Activated gamma-delta T cell (primary cell): ENCODE results near the gene KIAA1755.
"Not testable (repeated sequence)": the region's sequence is repeated elsewhere in the genome, so short reads cannot be mapped to it uniquely, and the experiment has no call there.

Experiments used
- DNase-seq: peaks from one replicate; lab custom pipeline; 2025; lab: John Stamatoyannopoulos, UW

The KIAA1755 gene

DNA sequence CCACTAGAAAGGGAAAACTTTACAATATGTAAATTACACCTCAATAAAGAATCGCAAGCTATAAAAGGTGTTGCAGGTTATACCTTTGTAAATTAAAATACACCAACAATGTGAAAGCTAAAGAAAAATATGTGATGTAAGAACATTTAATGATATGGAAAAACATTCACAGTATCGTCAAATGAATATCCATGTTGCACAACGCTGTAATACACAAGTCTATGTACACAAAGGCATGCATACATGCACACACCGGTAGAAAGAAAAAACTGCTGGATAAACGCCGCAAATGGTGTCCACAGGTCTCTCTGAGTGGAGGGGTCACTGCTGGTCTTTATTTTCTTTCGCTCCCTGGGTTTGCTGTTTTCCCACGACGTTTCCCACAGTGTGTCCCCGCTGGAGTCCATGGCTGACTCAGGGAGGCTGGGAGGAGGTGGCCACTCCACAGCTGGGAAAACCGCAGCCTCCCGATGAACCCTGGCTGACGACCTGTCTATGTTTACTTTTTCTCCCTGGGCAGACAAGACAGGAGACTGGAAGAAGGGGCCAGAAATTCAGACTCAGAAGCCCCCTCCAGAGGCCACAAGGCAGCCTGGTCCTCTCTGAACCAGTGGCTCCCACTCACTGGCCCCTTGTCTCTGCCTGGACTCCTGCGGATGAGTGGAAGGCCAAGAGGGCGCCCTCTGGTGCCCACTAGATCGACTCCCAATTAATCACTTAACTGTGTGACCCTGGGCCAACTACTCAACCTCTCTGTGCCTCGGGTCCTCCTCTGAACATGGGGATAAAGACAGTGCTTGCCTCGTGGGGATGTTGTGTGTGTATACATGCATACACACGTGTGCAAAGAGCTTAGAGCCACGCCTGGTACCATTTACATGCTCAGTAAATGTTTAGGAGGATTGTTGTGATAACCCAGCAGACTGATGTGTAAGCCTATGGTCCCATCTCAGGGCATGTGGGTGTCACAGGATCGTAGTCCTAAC lies 30.6 kb upstream of the KIAA1755 start:
- DNase-seq: no peak

DNA sequence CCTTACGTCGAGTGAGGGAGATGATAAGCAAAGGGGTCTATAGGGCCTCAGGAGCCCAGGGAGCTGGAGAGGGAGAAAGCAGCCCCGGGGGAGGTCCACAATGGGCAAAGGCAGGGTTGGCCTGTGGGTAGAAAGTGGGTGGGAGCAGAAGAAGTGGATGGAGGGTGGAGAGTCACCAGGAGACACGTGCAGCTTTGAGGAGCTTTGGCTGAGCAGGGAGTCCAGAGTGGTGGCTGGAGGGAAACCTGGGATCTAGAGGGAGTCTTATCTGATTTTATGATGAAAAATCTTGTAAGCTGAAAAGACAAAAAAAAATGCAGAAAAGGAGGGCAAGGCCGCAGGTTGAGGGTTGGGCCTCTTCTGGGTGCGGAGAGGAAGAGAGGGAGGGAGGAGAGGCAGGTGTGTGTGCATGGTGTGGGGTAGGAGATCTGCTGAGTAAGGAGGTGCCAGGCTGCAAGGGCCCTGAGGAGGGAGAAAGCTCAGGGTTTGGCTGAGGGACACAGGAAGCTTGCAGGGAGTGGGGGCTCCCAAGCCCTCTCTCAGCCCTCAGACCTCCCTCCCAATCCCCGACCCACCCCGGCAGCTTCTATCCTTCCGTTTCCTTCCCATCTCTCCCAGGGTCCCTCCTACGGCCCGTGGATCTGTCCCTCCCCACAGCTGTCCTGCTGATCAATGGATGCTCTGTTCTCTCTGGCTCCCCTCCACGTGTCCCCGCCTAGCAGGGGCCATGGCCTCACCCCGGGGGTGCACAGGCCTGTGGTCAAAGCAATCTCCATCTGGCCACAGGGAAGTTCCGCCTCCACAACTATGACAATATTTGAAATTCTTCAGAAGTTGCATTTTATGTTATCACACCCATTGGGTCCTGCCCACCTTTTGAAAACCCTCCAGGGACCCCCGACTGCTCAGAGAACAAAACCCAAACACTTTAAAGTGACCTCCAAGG lies 26.3 kb upstream of the KIAA1755 start:
- DNase-seq: no peak

DNA sequence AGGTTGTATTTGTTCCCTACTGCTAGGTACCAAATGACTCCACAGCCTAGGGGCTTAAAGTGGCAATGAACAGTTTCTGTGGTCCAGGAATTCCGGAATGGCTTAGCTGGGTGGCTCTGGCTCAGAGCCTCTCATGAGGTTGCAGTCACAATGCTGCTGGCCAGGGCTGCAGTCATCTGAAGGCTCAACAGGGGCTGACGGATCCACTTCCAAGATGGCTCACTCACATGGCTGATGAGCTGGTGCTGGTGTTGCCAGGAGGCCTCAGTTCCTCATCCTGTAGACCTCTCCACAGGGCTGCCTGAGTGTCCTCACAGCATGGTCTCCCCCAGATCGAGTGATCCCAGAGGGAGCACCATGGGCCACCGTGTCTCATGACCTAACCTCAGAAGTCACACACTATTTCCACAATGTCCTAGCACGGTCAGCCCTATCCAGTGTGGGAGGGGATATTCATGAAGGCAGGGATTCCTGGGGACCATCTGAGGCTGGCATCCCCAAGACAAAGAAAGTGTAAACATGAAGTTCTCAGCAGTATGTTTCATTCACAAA lies 24.4 kb upstream of the KIAA1755 start:
- no peak for DNase-seq

DNA sequence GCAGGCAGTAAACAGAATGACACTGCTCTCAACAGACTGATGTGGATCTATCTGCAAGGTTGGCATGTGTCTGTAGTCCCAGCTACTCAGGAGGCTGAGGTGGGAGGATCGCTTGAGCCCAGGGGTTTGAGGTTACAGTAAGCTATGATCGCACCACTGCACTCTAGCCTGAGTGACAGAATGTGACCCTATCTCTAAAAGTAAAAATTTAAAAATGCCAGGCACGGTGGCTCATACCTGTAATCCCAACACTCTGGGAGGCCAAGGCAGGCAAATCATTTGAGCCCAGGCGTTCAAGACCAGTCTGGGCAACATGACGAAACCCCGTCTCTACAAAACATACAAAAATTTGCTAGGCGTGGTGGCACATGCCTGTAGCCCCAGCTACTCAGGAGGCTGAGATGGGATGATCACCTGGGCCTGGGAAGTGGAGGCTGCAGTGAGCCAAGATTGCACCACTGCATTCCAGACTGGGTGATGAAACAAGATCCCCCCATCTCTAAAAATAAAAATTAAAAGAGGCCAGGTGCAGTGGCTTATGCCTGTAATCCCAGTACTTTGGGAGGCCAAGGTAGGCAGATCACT lies 23.6 kb upstream of the KIAA1755 start:
- not testable (repeated sequence) for DNase-seq

DNA sequence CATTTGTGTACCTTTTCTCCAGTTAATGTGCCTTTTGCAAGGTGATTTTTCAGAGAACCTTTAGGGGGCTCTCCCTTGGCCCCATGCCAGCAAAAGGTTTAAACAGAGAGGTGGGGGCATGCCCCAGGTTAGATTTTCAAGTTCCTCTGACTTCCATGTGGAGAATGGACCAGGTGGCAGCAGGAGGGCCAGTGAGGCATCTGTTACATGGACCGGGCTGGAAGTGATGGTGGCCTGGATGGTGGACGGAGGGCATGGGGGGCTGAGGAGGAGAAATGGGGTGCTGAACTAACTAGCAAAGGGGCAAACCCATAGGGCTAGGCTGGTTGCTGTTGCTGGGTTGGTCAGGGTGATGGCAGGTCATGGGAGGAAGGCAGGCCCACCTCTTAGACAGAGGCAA lies 22.7 kb upstream of the KIAA1755 start:
- no peak for DNase-seq

DNA sequence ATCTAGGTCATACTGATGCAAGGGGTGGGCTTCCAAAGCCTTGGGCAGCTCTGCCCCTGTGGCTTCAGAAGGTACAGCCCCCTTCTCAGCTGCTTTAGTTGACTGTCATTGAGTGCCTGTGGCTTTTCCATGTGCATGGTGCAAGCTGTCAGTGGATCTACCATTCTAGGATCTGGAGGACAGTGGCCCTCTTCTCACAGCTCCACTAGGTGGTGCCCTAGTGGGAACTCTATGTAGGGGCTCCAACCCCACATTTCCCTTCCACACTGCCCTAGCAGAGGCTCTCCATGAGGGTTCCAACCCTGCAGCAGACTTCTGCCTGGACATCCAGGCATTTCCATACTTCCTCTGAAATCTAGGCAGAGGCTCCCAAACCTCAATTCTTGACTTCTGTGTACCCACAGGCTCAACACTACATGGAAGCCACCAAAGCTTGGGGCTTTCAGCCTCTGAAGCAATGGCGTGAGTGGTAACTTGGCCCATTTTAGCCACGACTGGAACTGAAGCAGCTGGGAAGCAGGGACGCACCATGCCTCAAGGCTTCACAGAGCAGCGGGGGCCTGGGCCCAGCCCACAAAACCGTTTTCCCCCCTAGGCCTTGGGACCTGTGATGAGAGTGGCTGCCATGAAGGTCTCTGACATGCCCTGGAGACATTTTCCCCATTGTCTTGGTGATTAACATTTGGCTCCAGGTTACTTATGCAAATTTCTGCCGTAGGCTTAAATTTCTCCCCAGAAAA lies 20.8 kb upstream of the KIAA1755 start:
- not testable (repeated sequence) for DNase-seq

DNA sequence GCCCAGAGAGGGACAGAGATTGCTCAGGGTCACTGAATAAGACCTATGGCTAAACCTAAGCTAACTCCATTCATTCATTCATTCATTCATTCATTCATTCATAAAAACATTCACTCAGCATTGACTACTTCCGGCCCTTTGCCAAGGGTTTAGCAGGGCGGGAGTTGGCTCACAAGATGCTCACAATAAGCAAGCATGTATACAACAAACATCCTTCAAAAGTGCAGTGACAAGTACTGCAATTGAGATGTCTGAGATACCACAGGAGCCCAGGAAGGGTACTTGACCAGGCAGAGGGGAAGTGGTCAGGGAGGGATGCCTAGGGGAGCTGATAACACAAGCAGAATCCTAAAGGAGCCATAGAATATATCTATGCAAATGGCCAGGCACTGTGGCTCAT lies 18.2 kb upstream of the KIAA1755 start:
- no peak for DNase-seq

DNA sequence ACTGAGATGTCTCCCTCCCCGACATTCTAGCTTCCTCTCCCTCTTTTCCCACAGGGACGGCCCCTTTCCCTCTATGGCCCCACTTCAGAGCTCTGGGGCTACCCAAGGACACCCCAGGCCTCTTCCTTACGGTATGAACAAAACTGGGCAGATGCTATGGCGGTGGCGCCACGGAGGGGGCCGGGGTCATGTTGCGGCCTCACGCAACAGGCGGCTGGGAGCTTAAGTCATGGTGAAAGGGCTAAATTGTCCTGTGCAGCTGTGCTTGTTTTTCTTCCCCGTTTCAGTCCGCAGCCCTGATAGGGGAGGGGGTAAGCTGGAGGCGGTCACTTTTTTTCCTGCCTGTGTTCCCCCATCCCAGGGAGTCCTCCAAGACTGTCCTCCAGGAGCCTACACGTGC lies 17.6 kb upstream of the KIAA1755 start:
- DNase-seq: no peak

DNA sequence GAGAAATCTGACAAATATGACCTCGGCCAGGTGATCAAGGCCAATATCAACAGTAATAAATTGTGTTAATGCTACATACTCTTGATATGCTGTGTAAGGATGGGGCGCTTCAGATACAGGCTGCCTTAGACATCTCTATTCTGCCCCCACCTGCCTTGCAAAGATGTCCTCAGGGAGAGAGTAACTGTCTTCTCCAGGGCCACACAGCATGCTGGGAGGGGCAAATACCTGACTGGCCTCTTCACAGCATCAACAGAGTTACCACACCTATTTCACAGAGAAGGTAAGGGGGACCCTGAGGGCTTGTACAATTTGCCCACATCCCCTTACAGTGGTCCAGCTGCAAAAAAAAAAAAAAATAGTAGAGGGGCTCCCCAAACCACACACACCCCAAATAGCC lies 17.2 kb upstream of the KIAA1755 start:
- DNase-seq: no peak

DNA sequence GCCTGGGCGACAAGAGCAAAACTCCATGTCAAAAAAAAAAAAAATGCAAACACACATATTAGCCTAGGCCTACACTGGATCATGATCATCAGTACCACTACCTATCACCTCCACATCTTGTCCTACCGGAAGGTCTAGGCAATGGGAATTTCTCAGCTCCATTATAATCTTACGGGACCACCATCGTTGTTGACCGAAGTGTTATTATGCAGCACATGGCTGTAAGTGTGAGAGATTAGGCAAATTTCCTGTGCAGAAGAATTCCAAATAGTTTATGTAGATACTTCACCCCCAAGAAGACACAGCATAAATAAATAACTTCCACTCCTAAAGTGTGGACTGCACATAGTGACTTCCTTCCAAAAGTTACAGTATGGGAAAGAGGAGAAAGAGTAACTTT lies 16.8 kb upstream of the KIAA1755 start:
- no peak for DNase-seq

DNA sequence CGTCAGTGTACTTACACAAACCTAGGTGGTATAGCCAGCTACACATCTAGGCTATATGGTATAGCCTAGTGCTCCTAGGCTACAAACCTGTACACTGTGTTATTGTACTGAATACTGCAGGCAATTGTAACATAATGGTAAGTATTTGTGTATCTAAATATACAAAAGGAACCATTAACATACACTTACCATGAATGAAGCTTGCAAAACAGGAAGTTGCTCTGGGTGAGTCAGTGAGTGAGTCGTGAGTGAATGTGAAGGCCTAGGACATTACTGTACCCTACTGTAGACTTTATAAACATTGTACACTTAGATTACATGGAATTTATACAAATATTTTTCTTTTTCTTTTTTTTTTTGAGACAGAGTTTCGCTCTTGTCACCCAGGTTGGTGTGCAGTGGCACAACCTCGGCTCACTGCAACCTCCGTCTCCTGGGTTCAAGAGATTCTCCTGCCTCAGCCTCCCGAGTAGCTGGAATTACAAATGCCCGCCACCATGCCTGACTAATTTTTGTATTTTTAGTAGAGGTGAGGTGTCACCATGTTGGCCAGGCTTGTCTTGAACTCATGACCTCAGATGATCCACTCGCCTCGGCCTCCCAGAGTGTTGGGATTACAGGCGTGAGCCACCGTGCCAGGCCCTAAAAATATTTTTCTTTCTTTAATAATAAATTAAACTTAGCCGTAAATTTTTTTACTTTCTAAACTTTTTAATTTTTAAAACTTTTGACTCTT lies 15.4 kb upstream of the KIAA1755 start:
- no peak for DNase-seq

DNA sequence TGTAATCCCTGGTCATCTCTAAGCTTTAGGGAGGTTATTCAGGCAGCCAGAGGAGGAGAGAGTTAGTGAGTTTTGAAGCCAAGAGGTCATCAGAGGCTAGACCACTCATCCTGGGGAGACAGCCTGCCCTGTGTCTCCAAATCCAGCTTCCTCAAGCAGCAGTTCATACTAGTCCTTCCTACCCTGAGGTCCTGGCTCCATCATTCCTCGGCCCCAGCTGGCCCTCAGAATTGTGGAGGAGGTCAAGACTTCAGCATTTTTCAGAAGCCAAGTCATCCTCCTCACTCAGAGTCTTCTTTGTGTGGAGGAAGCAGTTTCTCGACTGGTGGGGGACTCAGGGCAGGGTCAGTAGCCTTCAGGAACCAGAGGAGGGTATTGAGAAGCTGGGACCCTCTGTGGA lies 12.4 kb upstream of the KIAA1755 start:
- DNase-seq: no peak

DNA sequence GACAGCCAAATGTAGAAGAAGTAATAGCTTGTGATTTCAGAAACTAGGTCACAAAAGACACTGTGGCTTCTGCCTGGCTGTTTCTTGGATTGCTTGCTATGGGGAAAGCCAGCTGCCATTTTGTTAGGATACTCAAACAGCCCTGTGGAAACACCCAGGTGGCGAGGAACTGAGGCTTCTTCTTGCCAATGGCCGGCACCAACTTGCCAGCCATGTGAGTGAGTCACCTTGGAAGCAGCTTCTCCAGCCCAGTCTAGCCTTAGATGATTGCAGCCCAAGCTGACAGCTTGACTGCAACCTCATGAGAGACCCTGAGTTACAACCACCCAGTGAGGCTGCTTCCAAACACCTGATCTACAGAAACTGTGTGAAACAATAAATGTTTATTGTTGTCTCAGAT lies 11.9 kb upstream of the KIAA1755 start:
- no peak for DNase-seq

DNA sequence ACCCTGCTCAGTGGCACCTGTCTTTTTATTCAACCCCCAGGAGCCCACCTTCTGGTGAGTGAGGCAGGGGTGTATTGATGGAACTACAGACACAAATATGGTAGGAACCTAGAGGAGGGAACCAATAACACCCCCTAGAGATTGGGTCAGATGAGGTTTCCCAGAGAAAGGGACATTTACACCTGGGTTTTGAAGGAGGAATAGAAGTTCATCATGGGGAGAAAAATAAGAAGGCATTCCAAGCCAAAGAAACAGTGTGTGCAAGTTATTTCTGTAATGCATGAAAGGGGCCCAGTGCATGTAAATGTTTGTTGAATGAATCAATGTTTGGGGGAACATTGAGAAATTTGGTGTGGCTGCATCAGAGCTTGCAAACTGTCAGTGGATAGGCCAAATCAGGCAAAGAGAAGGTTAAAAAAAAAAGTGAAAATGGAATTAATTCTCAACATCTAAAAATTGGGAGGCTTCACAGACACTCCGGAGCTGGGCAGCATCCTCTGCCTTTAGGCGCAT lies 11.1 kb upstream of the KIAA1755 start:
- DNase-seq: no peak

DNA sequence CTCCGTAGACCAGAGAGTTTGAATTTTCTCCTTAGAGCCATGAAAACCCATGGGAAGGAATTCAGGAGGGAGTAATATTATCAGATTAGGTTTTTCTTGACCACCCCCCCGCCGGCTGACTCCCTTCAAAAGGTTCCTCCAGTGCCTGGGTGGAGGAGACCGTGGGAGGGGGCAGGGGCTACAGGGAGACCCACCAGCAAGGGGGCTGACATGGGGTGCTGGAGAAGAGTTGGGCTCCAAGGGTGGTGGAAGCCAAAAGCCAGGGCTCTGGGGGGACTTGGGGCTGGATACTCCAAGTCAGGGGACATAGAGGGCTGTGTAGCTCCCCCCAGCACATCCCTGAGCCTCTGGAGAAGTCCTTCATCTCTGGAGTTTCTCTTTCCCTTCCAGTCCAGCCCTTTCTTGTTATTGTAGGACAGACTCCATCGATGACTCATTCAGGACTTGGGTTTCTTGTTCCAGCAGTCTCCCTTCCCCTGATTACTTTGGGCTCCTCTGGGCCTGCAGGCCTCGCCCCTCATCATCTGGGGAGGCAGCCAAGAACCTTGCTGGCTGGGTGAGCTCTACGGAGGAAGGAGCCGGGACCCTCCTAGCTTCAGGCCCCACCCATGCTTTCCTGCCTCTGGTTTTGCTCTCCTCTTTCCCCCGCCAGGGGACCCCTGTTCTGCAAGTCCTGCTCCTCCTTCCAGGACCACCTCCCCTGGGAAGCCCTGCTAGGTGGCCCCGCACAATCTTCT lies 10.5 kb upstream of the KIAA1755 start:
- no peak for DNase-seq

DNA sequence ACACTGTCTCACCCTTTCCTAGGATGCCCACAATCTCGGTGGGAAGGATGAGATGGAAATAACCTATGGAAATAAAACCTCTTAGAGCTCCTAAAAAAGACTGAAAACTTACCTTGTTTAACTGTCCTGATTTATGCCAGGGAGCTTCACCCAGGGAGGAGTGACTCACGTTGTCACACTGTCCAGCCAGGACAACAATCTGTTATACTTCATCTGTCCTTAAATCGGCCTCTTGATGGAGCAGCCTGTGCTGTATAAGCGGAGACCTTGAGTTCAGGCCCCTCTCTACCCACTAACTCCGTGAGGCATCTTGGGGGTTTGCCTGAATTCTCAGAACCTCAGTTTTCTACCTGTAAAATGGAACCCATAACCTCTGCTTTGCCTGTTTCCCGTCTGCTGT lies 9.2 kb upstream of the KIAA1755 start:
- no peak for DNase-seq

DNA sequence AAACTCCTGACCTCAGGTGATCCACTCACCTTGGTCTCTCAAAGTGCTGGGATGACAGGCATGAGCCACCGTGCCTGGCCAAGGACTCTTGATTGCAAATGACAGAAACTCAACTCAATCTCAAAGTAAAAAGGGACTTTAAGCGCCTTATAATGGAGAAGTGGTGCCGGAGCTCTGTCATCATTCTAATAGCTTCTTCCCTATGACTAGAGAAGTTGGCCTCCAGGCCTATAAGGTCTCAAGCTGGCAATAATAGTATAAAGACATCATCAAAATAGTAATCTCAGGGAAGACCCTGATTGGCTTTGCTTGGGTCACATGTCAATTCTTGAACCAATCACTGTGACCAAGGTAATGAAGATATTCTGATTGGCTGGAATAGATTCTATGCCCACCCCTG lies 8.5 kb upstream of the KIAA1755 start:
- DNase-seq: no peak

DNA sequence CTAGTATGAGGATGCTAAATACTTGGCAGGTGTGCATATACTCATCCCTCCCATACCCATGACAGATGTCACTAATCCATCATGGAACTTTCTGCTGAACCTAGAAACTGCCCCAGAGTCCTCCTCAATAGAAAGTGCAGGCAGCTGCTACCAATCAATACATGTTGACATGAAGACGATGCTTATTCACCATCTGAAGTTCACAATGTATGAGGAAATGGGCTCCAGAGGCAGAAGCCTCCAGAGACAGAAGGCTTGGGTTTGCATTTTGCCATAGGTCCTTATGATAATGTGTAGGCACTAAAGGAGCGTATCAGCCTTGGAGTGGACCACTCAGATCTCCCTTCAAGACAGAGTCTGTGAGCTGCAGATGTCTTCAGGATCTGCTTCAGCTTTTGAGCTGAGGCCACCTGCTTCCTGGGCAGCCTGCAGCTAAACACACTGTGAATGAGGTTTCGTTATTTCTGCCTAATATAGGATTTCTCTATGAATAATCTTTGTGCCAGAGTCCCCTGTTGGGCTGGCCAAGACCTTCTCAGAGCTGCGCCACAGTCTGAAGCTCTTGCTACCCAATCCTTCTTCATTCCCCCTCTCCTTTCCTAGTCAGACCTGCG lies 7.5 kb upstream of the KIAA1755 start:
- DNase-seq: no peak

DNA sequence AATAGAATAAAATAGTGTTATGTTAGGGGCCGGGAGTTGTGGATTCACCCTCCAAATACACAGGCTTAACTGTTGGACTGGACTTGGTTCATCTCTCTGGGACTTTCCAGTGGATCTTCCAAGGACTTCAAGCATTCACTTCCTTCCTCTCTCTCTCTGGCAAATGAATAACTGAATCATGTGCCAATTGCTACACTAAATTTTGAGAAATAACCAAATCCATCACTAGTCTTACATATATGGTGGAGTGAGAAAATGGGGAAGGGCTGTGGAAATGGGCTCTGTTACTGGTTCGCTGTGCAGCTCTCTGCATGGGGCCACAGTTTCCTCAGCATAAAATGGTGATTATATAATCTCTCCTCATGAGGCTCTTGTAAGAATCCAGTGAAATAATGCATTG lies 6.8 kb upstream of the KIAA1755 start:
- DNase-seq: no peak
